Measurements from ENCODE around the gene ACAN. TPM values are rescaled to one million over a fixed set of nuclear protein-coding genes. Genes with fewer than 3 reads are reported as not detected.

The ACAN gene
- total and polyA plus RNA-seq, 10 of the 15 experiments (the other 5 are each of a cell fraction or from before 2014, with no cell fraction given) = not detected

DNA sequence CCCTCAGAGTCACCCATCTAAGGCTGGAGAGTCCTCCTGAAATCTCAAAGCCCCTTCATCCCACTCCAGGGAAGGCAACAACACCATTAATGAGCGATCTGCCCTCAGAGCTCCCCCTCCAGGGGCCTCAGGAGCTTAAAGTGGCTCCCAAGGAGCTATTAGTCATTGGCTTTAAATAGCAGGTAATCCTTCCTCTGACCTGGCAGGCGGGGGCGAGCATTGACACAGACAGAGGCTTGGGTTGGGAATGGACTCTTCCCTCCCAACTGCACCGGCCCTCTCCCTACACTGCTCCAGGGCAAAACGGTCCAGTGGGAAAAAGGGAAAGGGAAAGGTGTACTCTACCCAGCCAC, 108.5 kb downstream of the ACAN start:
- CTCF ChIA-PET = interaction anchor here (0.7 to 2.1 kb wide), 2 partner anchors 10 to 32 kb away, joined by 4 to 5 read pairs; no protein-coding TSS in a partner anchor
- TF ChIP-seq, protein P1, sequence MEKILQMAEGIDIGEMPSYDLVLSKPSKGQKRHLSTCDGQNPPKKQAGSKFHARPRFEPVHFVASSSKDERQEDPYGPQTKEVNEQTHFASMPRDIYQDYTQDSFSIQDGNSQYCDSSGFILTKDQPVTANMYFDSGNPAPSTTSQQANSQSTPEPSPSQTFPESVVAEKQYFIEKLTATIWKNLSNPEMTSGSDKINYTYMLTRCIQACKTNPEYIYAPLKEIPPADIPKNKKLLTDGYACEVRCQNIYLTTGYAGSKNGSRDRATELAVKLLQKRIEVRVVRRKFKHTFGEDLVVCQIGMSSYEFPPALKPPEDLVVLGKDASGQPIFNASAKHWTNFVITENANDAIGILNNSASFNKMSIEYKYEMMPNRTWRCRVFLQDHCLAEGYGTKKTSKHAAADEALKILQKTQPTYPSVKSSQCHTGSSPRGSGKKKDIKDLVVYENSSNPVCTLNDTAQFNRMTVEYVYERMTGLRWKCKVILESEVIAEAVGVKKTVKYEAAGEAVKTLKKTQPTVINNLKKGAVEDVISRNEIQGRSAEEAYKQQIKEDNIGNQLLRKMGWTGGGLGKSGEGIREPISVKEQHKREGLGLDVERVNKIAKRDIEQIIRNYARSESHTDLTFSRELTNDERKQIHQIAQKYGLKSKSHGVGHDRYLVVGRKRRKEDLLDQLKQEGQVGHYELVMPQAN (conservative IDR thresholded peaks at IDR 0.05) = no peak
- no peak for TF ChIP-seq IRF4 (IDR thresholded peaks at IDR 0.05; ENCODE audit: low read depth, low read length)
- TF ChIP-seq FOXK2 (IDR thresholded peaks at IDR 0.05) = no peak
- TF ChIP-seq EGR1 (IDR thresholded peaks at IDR 0.05; ENCODE audit: borderline replicate concordance in 1 of 2, low read depth in 2 of 2, low read length in 2 of 2) = no peak
- no peak for TF ChIP-seq BACH1 (IDR thresholded peaks at IDR 0.05; ENCODE audit: borderline replicate concordance)
- no peak for TF ChIP-seq STAT1 (conservative IDR thresholded peaks at IDR 0.05)
- no peak for TF ChIP-seq ESRRA (IDR thresholded peaks at IDR 0.05; ENCODE audit: low read length)
- TF ChIP-seq, protein P2, sequence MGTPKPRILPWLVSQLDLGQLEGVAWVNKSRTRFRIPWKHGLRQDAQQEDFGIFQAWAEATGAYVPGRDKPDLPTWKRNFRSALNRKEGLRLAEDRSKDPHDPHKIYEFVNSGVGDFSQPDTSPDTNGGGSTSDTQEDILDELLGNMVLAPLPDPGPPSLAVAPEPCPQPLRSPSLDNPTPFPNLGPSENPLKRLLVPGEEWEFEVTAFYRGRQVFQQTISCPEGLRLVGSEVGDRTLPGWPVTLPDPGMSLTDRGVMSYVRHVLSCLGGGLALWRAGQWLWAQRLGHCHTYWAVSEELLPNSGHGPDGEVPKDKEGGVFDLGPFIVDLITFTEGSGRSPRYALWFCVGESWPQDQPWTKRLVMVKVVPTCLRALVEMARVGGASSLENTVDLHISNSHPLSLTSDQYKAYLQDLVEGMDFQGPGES (IDR thresholded peaks at IDR 0.05) = no peak
- no peaks in the 10 kb centered on the region for H3K4me1 ChIP-seq (ENCODE audit: control insufficient read depth, insufficient read depth, low read length)
- WGBS (ENCODE audit: insufficient coverage, insufficient replicate concordance, low lambda C conversion rate, missing lambda C conversion rate) = 48% methylated on average over 5 of the region's 5 CpGs
- in situ Hi-C loops (cut with MboI) (no loop called here), intact Hi-C loops (cut with micrococcal nuclease; ENCODE audit: unreplicated experiment) (no loop called here)
- no peak for DNase-seq (ENCODE audit: low read depth, low spot score)
- no peak for ATAC-seq
- no peak overlapping the region for H3K9ac ChIP-seq (ENCODE audit: control insufficient read depth, insufficient read depth, low read length)
- SMC1A ChIA-PET (ENCODE audit: uncharacterized antibody, unreplicated experiment) = interaction anchor here (1.0 kb wide), 1 partner anchor 13 kb away, joined by 3 read pairs; no protein-coding TSS in a partner anchor
- peaks cover 0 to 2% of the 10 kb centered on the region in 2 experiments; a peak in 2 of 4 replicates for H3K27me3 ChIP-seq (replicated peaks in 1 of 2; ENCODE audit: control insufficient read depth in 2 of 2, insufficient read depth in 2 of 2, low read length in 1 of 2)
- no peaks in the 10 kb centered on the region for H3K9me3 ChIP-seq (replicated peaks; ENCODE audit: control insufficient read depth, insufficient read depth, low read length)
- H4K20me1 ChIP-seq (ENCODE audit: control insufficient read depth, insufficient read depth) = no peaks in the 10 kb centered on the region
- no peaks in the 10 kb centered on the region for H3K36me3 ChIP-seq (ENCODE audit: control insufficient read depth in 2 of 2, insufficient read depth in 2 of 2, low read length in 1 of 2)
- RAD21 ChIA-PET (ENCODE audit: unreplicated experiment) = interaction anchor here (0.5 kb wide), 1 partner anchor 9 kb away, joined by 3 read pairs; no protein-coding TSS in a partner anchor
- BruUV-seq (replicated peaks) = no TSS peak
- no peak overlapping the region for H3K4me2 ChIP-seq (ENCODE audit: control insufficient read depth, insufficient read depth)
- no peaks in the 10 kb centered on the region for H3K79me2 ChIP-seq (ENCODE audit: control insufficient read depth, insufficient read depth, low read length)
- POLR2A ChIA-PET = no interaction called here
- FAIRE-seq = no peak
- no peak overlapping the region for H3K27ac ChIP-seq (ENCODE audit: control insufficient read depth, insufficient read depth)
- no peak overlapping the region for H2AFZ ChIP-seq (ENCODE audit: control insufficient read depth, low read depth, low read length)
- H3K4me3 ChIP-seq = no peak overlapping the region

All from GM12878 (cell line).